Measurements from ENCODE around the gene ANGPTL2. TPM values are rescaled to one million over a fixed set of nuclear protein-coding genes. Genes with fewer than 3 reads are reported as not detected.

ANGPTL2 gene
- total RNA-seq, 1 experiment from 2014 or later, result 21.1 TPM

DNA sequence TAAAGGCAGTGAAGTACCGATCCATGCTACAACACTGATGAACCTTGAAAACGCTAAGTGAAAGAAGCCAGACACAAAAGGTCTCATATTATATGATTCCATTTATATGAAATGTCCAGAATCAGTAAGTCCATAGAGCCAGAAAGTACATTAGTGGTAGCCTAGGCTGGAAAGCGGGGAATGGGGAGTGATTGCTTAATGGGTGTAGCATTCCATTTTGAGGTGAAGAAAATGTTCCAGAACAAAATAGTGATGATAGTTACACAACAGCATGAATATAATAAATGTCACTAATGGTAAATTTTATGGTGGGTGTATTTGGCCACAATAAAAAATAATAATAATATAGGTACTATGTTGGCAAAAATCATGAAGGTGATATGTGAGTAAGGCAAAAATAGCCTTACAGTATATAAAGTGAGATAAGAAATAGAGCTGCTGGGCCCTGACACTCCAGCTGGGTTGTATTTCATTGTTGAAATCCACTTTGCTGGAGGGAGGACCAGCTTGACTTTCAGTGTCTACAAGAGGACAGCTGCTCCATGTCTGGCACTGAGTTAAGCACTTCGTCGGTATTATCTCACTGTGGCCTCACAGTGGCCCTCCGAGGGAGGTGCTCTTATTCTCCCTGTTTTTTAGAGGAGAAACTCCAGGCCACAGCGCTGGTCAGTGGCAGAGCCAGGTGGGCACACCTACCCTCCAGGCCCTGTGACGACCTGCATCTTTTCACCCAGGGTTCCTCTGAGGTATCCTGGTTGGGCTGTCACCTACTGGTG, 22.4 kb upstream of the ANGPTL2 start:
- no peaks in the 10 kb centered on the region for H3K27me3 ChIP-seq
- no peaks in the 10 kb centered on the region for H3K36me3 ChIP-seq
- peak in 1 of 2 experiments; percentile 55 for DNase-seq
- no peaks in the 10 kb centered on the region for H3K9me3 ChIP-seq (replicated peaks)
- no peak overlapping the region for H3K4me3 ChIP-seq
- H3K27ac ChIP-seq, result no peak overlapping the region
- peaks cover 14% of the 10 kb centered on the region for H3K4me1 ChIP-seq

GRCh38 chr9:127143920-127144465, 21.6 kb upstream of the ANGPTL2 start:
- H3K4me3 ChIP-seq, result no peak overlapping the region
- no peaks in the 10 kb centered on the region for H3K36me3 ChIP-seq
- DNase-seq, result no peak

DNA sequence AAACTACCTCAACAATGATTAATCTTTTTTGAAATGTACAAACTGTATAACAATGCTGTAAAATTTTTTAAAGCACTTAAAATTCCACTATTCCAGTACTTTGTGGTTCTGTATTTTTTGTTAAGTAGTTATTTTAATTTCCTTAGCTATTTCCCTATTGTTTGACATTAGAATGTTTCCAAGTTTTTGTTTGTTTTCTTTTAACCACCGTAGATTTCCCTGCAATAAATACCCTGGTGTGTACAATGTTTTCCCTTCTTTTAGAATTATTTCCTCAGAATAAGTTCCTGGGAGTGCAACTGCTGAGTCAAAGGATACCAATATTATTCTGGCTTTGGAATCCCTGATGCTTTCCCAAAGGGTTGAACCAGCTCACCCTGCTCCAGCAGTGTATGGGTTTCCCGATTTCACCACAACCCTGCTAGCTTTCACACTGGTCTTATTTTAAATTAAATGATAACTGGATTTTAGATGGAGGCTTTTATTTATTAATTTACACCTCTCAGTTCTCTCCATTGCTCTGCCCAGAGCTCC, 20.6 kb upstream of the ANGPTL2 start:
- H3K9me3 ChIP-seq (replicated peaks), result no peaks in the 10 kb centered on the region
- H3K27me3 ChIP-seq, result no peaks in the 10 kb centered on the region
- H3K27ac ChIP-seq, result no peak overlapping the region
- H3K36me3 ChIP-seq, result no peaks in the 10 kb centered on the region
- DNase-seq, result no peak
- peaks cover 25% of the 10 kb centered on the region for H3K4me1 ChIP-seq
- H3K4me3 ChIP-seq, result no peak overlapping the region

More at GRCh38 chr9:127143920-127144465, 21.6 kb upstream of the ANGPTL2 start:
- Histone ChIP-seq H3K4me1 (peaks cover 22% of the 10 kb centered on the region), H3K27me3 (no peaks in the 10 kb centered on the region), H3K9me3 (replicated peaks) (no peaks in the 10 kb centered on the region), H3K27ac (no peak overlapping the region)

GRCh38 chr9:127142291-127142690, 19.9 kb upstream of the ANGPTL2 start:
- H3K9me3 ChIP-seq (replicated peaks), result no peaks in the 10 kb centered on the region

DNA sequence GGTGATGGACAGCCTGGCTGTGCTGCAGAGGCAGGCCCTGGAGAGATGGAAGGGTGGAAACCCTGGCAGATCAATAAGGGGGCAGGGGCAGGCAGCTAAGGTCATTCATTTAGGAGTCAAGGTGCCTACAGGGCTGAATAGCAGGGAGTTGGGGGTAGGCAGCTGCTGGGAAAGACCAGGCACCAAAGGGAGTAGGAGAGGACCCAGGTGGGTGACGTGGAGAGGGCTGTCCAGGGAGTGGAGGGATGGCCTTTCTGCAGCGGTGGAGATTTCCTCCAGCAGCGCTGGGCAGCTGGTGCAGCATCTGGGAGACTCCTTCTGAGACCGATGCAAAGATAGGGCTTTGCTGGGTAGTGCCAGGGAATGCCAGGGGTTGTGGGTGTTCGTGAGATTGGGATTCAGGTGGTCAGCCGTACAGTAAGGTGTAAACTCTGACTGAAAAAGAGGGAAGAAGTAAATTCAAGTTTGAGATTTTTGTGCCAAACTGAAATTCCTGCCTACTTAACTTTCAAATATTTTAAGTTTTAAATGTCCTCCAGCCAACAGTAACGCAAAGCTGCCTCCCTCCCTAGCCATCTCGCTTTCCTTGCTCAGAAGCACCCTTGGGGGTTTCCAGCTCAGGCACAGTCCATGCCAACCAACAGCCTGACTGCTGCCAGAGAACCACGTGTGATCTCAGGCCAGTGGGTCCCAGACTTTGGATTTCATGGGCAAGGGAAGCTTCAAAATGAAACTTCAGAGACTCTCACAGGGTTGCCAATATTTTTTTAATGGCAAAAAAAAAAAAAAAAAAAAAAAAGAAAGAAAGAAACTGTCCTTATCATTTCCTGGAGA, 18.6 kb upstream of the ANGPTL2 start:
- DNase-seq, result no peak
- H3K9me3 ChIP-seq (replicated peaks), result no peaks in the 10 kb centered on the region
- H3K27ac ChIP-seq, result no peak overlapping the region
- no peak overlapping the region for H3K4me3 ChIP-seq
- no peaks in the 10 kb centered on the region for H3K27me3 ChIP-seq
- H3K4me1 ChIP-seq, result peaks cover 20% of the 10 kb centered on the region
- H3K36me3 ChIP-seq, result no peaks in the 10 kb centered on the region

More at GRCh38 chr9:127142291-127142690, 19.9 kb upstream of the ANGPTL2 start:
- Histone ChIP-seq H3K27me3 (no peaks in the 10 kb centered on the region), H3K27ac (no peak overlapping the region), H3K4me1 (peaks cover 24% of the 10 kb centered on the region), H3K36me3 (no peaks in the 10 kb centered on the region), H3K4me3 (no peak overlapping the region)
- no peak for DNase-seq

- Histone ChIP-seq H3K4me3 (no peak overlapping the region), H3K27ac (peak overlapping the region; percentile 4; the same call in 1 of the 2 replicates), H3K27me3 (no peaks in the 10 kb centered on the region), H3K36me3 (no peaks in the 10 kb centered on the region), H3K4me1 (peaks cover 21% of the 10 kb centered on the region), H3K9me3 (replicated peaks) (no peaks in the 10 kb centered on the region)
- no peak for DNase-seq
These were observed 17.7 kb upstream of the ANGPTL2 start for GRCh38 chr9:127140181-127140580.

DNA sequence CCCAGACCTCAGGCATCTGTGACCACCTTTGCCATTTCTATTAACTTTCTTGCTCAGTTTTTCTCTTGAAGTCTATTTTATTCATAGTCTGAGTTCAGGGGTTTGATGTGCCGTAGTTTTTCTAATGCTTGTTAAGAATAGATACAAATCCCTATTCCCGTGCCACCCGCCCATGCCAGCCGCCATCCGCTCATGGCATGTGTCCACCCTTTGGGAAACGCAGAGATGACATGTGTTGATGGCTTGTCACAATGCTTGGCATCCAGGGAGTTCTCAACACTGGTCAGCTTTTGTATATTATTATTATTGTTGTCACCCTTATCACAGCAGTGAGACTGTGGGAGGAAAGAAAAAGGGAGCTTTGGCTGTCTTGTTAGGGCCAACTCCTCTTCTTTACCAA, 17.3 kb upstream of the ANGPTL2 start:
- Histone ChIP-seq H3K9me3 (replicated peaks) (no peaks in the 10 kb centered on the region), H3K4me3 (no peak overlapping the region), H3K27me3 (no peaks in the 10 kb centered on the region), H3K4me1 (peaks cover 22% of the 10 kb centered on the region), H3K27ac (peak overlapping the region; percentile 4; the same call in 1 of the 2 replicates), H3K36me3 (no peaks in the 10 kb centered on the region)
- no peak for DNase-seq

- H3K27ac ChIP-seq, result peak overlapping the region; percentile 4; the same call in 1 of the 2 replicates
- DNase-seq, result peak; percentile 49 to 61
- no peaks in the 10 kb centered on the region for H3K9me3 ChIP-seq (replicated peaks)
- H3K27me3 ChIP-seq, result no peaks in the 10 kb centered on the region
- no peak overlapping the region for H3K4me3 ChIP-seq
- H3K4me1 ChIP-seq, result peaks cover 27% of the 10 kb centered on the region
- no peaks in the 10 kb centered on the region for H3K36me3 ChIP-seq
These were observed 16.8 kb upstream of the ANGPTL2 start for GRCh38 chr9:127139071-127139731.

DNA sequence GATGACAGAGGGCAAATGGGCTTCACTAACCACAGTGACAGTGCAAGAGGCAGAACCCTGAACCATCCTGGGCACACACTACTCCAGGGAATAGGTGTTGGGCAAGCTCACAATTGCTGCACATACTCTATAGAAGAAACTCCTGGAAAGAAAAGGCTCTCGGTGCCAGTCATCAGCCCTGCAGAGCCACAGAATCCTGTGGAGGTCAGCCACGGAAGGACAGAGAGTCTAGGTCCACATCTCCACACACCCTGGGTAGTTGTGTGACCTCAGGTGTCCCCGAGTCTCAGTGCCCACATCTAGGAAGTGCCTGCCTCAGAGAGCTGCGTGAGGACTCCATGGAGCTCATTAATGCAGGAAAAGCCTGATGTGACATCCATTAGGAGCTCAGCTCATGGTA, 16.0 kb upstream of the ANGPTL2 start:
- Histone ChIP-seq H3K4me3 (no peak overlapping the region), H3K9me3 (replicated peaks) (no peaks in the 10 kb centered on the region), H3K27ac (no peak overlapping the region), H3K27me3 (no peaks in the 10 kb centered on the region), H3K36me3 (no peaks in the 10 kb centered on the region), H3K4me1 (peaks cover 31% of the 10 kb centered on the region)
- no peak for DNase-seq

DNA sequence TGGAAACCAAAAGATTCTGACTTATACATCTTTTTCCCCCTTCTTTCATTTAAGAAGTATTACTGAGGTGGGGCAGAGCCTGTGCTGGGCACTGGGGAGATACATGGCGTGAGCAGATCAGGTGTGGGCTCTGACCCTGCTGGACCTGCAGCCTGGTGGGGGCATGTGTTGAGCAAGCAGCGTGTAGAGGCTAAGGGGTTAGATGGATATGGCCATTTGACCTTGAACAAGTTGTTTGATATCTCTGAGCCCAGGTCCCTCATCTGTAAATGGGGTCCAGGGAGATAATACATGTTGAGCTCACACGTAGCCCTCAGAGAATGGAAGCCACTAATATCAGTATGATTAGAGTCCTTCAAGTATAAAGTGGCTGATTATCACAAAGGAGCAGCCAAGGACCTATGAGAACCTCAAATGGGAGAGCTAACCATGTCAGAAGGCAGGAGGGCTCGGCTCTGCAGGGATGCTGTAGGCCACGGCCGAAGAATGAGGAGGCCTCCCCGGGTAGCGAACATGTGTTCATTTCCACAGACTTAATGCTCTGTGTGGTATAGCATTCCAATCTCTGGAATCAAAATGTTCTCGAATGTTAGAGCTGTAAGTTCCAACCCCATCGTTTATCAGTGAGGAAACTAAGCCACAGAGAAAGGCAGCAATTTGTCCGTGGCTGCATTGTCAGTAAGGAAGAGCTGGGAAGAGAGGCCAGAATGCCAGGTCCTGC, 15.4 kb upstream of the ANGPTL2 start:
- Histone ChIP-seq H3K27ac (no peak overlapping the region), H3K9me3 (replicated peaks) (no peaks in the 10 kb centered on the region), H3K27me3 (no peaks in the 10 kb centered on the region), H3K4me3 (no peak overlapping the region), H3K4me1 (peaks cover 38% of the 10 kb centered on the region), H3K36me3 (no peaks in the 10 kb centered on the region)
- DNase-seq, result no peak

GRCh38 chr9:127136880-127137639, 14.6 kb upstream of the ANGPTL2 start:
- no peak for DNase-seq
- Histone ChIP-seq H3K4me1 (peaks cover 45% of the 10 kb centered on the region), H3K27ac (no peak overlapping the region), H3K4me3 (no peak overlapping the region), H3K27me3 (no peaks in the 10 kb centered on the region), H3K36me3 (no peaks in the 10 kb centered on the region), H3K9me3 (replicated peaks) (no peaks in the 10 kb centered on the region)

- no peak for DNase-seq
- H3K4me1 ChIP-seq, result peaks cover 53% of the 10 kb centered on the region
- no peaks in the 10 kb centered on the region for H3K36me3 ChIP-seq
These were observed 13.8 kb upstream of the ANGPTL2 start for GRCh38 chr9:127136081-127136879.

More at GRCh38 chr9:127136081-127136879, 13.8 kb upstream of the ANGPTL2 start:
- Histone ChIP-seq H3K4me3 (no peak overlapping the region), H3K9me3 (replicated peaks) (no peaks in the 10 kb centered on the region), H3K27me3 (no peaks in the 10 kb centered on the region), H3K27ac (no peak overlapping the region)
